ENCODE results near the gene IRX2. TPM values are rescaled to one million over a fixed set of nuclear protein-coding genes. Genes with fewer than 3 reads are reported as not detected.

Gene IRX2
- total and polyA plus RNA-seq, 2 donors (not counting 3 experiments of a cell fraction or from before 2014, with no cell fraction given) = not detected

DNA sequence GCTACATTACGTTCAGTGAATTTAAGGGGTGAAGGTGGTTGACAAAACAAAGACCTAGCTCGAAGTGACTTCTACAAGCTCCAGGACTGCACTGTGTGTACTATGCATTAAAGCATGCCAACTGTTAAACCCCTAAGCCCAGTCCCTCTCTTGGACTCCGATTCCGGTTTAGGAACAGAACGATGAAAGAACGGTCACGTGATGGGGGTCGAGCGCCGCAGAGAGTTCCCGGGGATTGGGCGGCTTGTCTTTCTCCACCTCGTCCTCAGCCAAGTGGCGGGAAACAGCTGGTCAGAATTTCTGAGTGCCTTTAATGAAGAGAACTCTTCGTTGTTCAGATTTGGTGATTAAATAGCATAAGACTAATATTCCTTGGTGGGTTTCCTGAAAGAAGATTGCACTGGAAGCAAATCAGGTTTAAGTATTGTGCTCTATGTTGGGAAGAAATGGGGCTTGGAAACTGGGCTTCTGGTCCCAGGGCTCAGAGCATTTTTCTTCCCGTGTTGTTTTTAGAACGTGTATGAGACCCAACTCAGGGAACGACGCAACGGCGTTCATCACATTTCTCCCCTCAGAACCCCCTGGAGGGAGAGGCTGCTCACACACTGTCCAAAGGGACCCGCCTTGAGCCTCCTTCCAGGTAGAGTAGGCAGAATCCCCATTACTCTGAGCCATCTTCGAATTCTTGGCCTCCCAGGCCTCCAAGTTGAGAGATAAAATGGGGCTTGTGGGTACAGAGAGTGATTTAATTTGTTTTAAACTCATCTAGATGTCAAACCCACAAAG, 25.3 kb downstream of the IRX2 start:
- dilution Hi-C loops (cut with MboI; ENCODE audit: extremely low pct_ligation_motif_present, low sequenced_read_pairs) = no loop called here
- H3K9me3 ChIP-seq (replicated peaks; ENCODE audit: control insufficient read depth, insufficient read depth, low read length) = peaks cover 8% of the 10 kb centered on the region
- CTCF ChIA-PET = no interaction called here

DNA sequence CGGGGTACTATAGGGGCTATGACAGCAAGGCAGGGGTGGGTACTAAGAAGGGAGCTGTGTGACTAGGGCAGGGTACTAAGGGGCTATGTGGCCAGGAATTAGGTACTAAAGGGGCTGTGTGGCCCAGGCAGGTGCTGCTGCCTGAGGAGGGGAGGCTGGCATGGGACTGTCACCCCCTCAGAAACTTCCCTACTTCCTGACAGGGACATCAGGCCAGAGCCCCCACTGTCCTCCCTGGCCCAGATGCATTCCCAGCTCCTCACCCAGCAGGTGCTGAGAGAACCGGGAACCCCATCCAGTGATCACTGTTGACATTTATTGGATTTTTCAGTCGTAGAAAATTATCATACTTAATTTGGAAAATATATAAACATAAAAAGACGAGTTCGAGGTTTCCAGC, 26.6 kb downstream of the IRX2 start:
- FAIRE-seq = no peak
- Histone ChIP-seq H3K27ac (ENCODE audit: insufficient read depth, low read depth, low read length) (no peak overlapping the region), H3K9ac (replicated peaks; ENCODE audit: extremely low read depth, insufficient read depth, low read length) (no peak overlapping the region), H3K9me3 (replicated peaks; ENCODE audit: control insufficient read depth, insufficient read depth, low read length) (peaks cover 8% of the 10 kb centered on the region), H3K36me3 (ENCODE audit: control insufficient read depth in 2 of 2, extremely low read depth in 1 of 2, insufficient read depth in 2 of 2, low read length in 2 of 2) (no peaks in the 10 kb centered on the region), H2AFZ (ENCODE audit: low read depth, low read length) (no peak overlapping the region), H3K4me3 (replicated peaks in 1 of 3; ENCODE audit: insufficient read depth in 1 of 3, low read depth in 1 of 3, low read length in 3 of 3) (no peak overlapping the region), H3K9me1 (replicated peaks; ENCODE audit: control insufficient read depth, extremely low read depth, insufficient read depth, low read length) (no peaks in the 10 kb centered on the region), H3K4me2 (ENCODE audit: insufficient read depth, low read length) (no peak overlapping the region), H4K20me1 (replicated peaks; ENCODE audit: control insufficient read depth, extremely low read depth, insufficient read depth, low read length) (no peaks in the 10 kb centered on the region), H3K79me2 (ENCODE audit: control insufficient read depth, insufficient read depth, low read length) (no peaks in the 10 kb centered on the region), H3K4me1 (ENCODE audit: control insufficient read depth, extremely low read depth, insufficient read depth, low read length) (no peaks in the 10 kb centered on the region), H3K27me3 (ENCODE audit: control insufficient read depth in 2 of 2, insufficient read depth in 2 of 2, low read length in 2 of 2) (no peaks in the 10 kb centered on the region)
- BruUV-seq (replicated peaks) = no TSS peak
- POLR2A ChIA-PET = no interaction called here
- CTCF ChIA-PET = no interaction called here
- intact Hi-C loops (cut with micrococcal nuclease) (no loop called here), dilution Hi-C loops (cut with MboI; ENCODE audit: extremely low pct_ligation_motif_present, low sequenced_read_pairs) (no loop called here)
- no peak for TF ChIP-seq MYC (IDR thresholded peaks at IDR 0.05; ENCODE audit: low read depth, low read length)
- TF ChIP-seq JUN (IDR thresholded peaks at IDR 0.05; ENCODE audit: borderline replicate concordance, insufficient read depth, insufficient read length, low read depth) = no peak
- TF ChIP-seq GATA2 (IDR thresholded peaks at IDR 0.05; ENCODE audit: insufficient read depth, insufficient read length, low read depth, low read length) = no peak
- no peak for TF ChIP-seq EZH2 (IDR thresholded peaks at IDR 0.05; ENCODE audit: borderline replicate concordance, low read depth, low read length, severe bottlenecking)
- TF ChIP-seq MAX (IDR thresholded peaks at IDR 0.05; ENCODE audit: insufficient read depth, insufficient read length) = no peak
- no peak for TF ChIP-seq FOS (IDR thresholded peaks at IDR 0.05; ENCODE audit: borderline replicate concordance, insufficient read depth, low read length)
- TF ChIP-seq, protein P1, sequence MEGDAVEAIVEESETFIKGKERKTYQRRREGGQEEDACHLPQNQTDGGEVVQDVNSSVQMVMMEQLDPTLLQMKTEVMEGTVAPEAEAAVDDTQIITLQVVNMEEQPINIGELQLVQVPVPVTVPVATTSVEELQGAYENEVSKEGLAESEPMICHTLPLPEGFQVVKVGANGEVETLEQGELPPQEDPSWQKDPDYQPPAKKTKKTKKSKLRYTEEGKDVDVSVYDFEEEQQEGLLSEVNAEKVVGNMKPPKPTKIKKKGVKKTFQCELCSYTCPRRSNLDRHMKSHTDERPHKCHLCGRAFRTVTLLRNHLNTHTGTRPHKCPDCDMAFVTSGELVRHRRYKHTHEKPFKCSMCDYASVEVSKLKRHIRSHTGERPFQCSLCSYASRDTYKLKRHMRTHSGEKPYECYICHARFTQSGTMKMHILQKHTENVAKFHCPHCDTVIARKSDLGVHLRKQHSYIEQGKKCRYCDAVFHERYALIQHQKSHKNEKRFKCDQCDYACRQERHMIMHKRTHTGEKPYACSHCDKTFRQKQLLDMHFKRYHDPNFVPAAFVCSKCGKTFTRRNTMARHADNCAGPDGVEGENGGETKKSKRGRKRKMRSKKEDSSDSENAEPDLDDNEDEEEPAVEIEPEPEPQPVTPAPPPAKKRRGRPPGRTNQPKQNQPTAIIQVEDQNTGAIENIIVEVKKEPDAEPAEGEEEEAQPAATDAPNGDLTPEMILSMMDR (IDR thresholded peaks at IDR 0.05; ENCODE audit: extremely low read depth in 1 of 2, insufficient read depth in 1 of 2, low read depth in 1 of 2, low read length in 2 of 2) = no peak
- DNase-seq (ENCODE audit: low read depth, low spot score) = no peak

More for the DNA sequence above, 25.3 kb downstream of the IRX2 start:
- TF ChIP-seq, protein P1 (IDR thresholded peaks at IDR 0.05; ENCODE audit: extremely low read depth in 1 of 2, insufficient read depth in 1 of 2, low read depth in 1 of 2, low read length in 2 of 2) = no peak
- Histone ChIP-seq H3K36me3 (ENCODE audit: control insufficient read depth in 2 of 2, extremely low read depth in 1 of 2, insufficient read depth in 2 of 2, low read length in 2 of 2) (no peaks in the 10 kb centered on the region), H2AFZ (ENCODE audit: low read depth, low read length) (no peak overlapping the region), H3K9ac (replicated peaks; ENCODE audit: extremely low read depth, insufficient read depth, low read length) (no peak overlapping the region), H3K4me2 (ENCODE audit: insufficient read depth, low read length) (no peak overlapping the region), H3K27me3 (ENCODE audit: control insufficient read depth in 2 of 2, insufficient read depth in 2 of 2, low read length in 2 of 2) (no peaks in the 10 kb centered on the region), H3K4me1 (ENCODE audit: control insufficient read depth, extremely low read depth, insufficient read depth, low read length) (no peaks in the 10 kb centered on the region), H4K20me1 (replicated peaks; ENCODE audit: control insufficient read depth, extremely low read depth, insufficient read depth, low read length) (no peaks in the 10 kb centered on the region), H3K79me2 (ENCODE audit: control insufficient read depth, insufficient read depth, low read length) (no peaks in the 10 kb centered on the region), H3K27ac (ENCODE audit: insufficient read depth, low read depth, low read length) (no peak overlapping the region), H3K9me1 (replicated peaks; ENCODE audit: control insufficient read depth, extremely low read depth, insufficient read depth, low read length) (no peaks in the 10 kb centered on the region), H3K4me3 (replicated peaks in 1 of 3; ENCODE audit: insufficient read depth in 1 of 3, low read depth in 1 of 3, low read length in 3 of 3) (no peak overlapping the region)
- no peak for DNase-seq (ENCODE audit: low read depth, low spot score)
- POLR2A ChIA-PET = no interaction called here
- no peak for FAIRE-seq
- intact Hi-C loops (cut with micrococcal nuclease) = no loop called here
- no TSS peak for BruUV-seq (replicated peaks)
